Tongue (tissue), 1 donor: ENCODE measurements around the gene CUL9. TPM values are rescaled to one million over a fixed set of nuclear protein-coding genes. Genes with fewer than 3 reads are reported as not detected.

Experiments
- total RNA-seq: library from RNA; depleted of rRNA; stranded (reverse); fragments of >200 nt; gene quantifications from one replicate; pipeline ENCODE4 v1.2.3, GENCODE V29; 2014

The CUL9 gene
- total RNA-seq, 1 donor from 2014 or later: 16.3 TPM

Other genes with a start within 250 kb of the CUL9 start
- gene GNMT, start 221.4 kb upstream of the CUL9 start, total RNA-seq: 0.41 TPM
- 23.1 TPM for gene PEX6, start 203.0 kb upstream of the CUL9 start, total RNA-seq
- gene PPP2R5D, start 197.6 kb upstream of the CUL9 start, total RNA-seq: 37.3 TPM
- gene MEA1, start 168.2 kb upstream of the CUL9 start, total RNA-seq: 23.8 TPM
- gene KLHDC3, start 167.9 kb upstream of the CUL9 start, total RNA-seq: 249 TPM
- 45.0 TPM for gene RRP36, start 160.6 kb upstream of the CUL9 start, total RNA-seq
- 37.4 TPM for gene CUL7, start 128.3 kb upstream of the CUL9 start, total RNA-seq
- gene MRPL2, start 122.8 kb upstream of the CUL9 start, total RNA-seq: 20.9 TPM
- gene KLC4, start 122.6 kb upstream of the CUL9 start, total RNA-seq: 32.3 TPM
- 67.8 TPM for gene PTK7, start 105.9 kb upstream of the CUL9 start, total RNA-seq
- gene SRF, start 10.9 kb upstream of the CUL9 start, total RNA-seq: 28.3 TPM
- 33.0 TPM for gene DNPH1, start 47.3 kb downstream of the CUL9 start, total RNA-seq
- gene TTBK1, start 61.3 kb downstream of the CUL9 start, total RNA-seq: 0.10 TPM
- gene SLC22A7, start 116.1 kb downstream of the CUL9 start, total RNA-seq: not detected
- gene CRIP3, start 126.6 kb downstream of the CUL9 start, total RNA-seq: 0.62 TPM
- gene ZNF318, start 187.5 kb downstream of the CUL9 start, total RNA-seq: 13.0 TPM
- 13.4 TPM for gene ABCC10, start 245.3 kb downstream of the CUL9 start, total RNA-seq